Right kidney (tissue), 1 donor: ENCODE data around the gene HEXD.

Experiments used
- DNase-seq: peaks from one replicate; pipeline ENCODE4 v3.0.0-alpha.2; 2016

HEXD gene

DNA sequence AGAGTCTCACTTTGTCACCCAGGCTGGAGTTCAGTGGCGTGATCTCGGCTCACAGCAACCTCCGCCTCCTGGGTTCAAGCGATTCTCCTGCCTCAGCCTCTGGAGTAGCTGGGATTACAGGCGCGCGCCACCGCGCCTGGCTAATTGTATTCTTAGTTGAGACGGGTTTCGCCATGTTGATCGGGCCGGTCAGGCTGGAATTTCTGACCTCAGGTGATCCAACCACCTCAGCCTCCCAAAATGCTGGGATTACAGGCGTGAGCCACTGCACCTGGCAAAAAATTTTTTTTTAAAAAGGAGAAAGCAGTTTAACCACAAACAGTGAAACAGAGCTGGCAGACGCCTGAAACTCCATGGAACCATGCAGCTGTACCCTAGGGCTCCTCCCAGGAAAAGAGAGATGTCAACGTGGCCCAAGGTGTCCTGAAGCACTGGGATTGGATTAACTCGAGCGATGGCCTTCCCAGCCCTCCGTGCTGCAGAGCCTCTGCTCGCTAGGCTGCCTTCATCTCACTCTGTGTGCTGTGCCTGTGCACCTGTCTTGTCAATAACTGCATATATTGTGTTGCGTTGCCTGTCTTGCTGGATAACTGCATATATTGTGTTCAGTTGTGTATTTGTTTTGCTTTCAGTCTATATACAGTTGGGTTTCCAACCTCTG, 71.8 kb downstream of the HEXD start:
- DNase-seq: no peak

DNA sequence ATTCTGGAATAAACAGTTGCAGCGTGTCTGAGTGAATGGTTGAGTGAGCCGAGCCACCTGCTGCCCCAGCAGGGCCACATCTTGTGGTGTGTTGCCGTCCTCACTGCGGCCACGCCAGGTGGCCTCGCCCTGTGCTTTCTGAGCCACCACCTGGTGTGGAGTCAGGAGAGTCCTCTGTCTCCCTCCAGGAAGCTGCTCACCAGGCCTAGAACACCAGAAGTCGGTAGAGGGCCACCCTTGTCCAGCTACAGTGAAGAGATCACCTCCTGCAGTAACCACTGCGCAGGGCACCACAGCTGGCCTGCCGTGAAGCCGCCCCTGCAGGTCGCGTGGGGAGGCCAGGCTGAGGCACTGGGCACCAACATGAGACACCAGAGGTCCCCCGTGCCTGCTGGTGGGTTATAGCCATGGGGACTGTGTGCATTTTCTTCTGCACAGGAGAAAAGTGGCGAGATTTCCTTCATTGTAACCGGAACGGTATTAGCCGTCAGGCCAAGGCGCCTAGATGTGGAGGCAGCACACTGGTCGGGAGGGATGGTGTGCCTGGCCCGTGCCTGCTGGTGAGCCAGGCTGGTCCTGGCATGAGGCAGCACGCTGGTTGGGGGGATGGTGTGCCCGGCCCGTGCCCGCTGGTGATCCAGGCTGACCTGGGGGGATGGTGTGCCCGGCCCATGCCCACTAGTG, 72.5 kb downstream of the HEXD start:
- DNase-seq: no peak

DNA sequence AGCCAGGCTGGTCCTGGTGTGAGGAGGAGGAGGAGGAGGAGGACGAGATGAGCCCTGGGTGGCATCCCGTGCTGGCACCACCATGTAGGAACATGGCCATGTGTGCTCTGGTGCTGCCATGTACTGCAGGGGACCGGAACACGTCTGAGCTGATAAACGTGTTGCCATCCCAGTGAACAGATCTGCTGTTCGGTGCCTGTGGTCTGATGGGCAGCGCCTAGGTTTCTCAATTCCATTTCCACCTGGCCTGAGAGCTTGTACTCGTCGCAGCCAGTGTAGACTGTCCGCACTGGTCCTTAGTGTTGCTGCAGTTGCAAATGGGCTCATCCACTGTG, 73.0 kb downstream of the HEXD start:
- no peak for DNase-seq

DNA sequence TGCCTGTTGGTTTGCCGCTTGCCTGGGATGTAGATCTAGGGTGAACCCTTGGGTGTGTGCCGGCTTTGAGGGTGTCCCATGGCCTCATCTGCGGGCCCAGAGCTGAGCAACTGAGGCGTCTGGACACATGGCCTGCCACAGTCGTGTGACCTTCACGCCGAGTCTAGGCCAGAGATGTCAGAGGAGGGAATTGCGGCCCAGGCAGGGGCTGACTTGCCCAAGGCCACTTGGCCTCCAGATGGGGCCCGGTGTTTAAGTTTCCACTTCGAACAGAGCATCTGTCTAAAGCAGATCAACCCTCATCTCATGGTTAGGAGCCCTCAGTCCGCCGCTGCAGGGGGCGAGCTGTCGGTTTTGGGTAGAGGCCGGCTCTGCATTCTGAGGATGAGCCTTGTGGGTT, 73.4 kb downstream of the HEXD start:
- DNase-seq: no peak
